GM19468 (cell line): ENCODE measurements around the gene FGG.
A peak's percentile ranks its signal among the peaks of the same experiment; 100 is the strongest.

Experiments used
- ATAC-seq: cut with Tn5 transposase; IDR thresholded peaks from one replicate; pipeline ENCODE4 v1.9.1; 2021; ENCODE audit warnings: mild to moderate bottlenecking, moderate library complexity, moderate number of reproducible peaks; ENCODE audit not compliant: unreplicated experiment; ENCODE audit errors: extremely low read depth

Gene FGG

DNA sequence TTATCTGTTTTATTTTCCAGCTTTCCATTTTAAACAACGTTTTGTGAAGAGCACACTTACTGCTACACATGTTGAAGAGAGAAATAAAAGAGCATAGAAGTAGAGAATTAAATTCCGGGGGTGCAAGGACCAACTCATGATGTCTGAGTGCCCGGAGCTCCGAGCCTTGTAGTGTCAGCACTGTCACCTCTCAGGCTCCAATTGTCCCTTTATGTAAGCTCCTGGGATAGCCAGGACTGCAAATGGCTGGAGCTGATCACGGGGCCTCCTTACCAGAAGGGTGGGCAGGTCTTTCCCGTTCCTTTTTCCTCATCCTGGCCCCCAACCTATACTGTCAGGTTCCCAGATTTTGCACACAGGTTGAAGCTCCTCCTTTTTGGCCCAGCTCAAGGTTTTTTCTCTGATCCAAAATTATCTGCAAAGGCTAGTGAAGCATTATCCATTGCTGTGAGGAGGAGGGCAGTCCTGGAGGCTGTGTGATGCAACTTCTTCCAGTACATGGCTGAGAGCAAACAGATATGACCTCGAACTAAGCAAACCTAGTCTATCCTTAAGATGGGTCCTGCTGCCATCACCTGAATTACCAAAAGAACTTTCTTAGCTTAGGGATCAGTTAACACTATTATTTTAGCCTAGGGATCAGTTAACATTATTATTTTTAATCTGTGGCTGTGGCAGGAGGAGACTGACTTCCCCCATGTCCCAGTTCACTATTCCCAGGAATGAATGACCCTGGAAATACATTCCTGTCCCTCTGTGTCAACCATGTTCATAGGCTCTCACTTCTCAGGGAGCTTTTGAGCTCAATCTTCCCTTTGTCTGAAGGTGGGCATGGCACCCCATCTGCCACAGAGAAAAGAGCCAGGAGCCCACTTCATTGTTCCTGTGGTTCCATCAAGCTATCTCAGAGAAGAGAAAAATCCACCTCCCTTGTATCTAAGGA is at the start of gene FGG:
Gene FGG (minus strand): TSS at position 185 of the 943 bp plus-strand sequence. CDS start 47 bp downstream, at position 138.
- ATAC-seq: no peak

DNA sequence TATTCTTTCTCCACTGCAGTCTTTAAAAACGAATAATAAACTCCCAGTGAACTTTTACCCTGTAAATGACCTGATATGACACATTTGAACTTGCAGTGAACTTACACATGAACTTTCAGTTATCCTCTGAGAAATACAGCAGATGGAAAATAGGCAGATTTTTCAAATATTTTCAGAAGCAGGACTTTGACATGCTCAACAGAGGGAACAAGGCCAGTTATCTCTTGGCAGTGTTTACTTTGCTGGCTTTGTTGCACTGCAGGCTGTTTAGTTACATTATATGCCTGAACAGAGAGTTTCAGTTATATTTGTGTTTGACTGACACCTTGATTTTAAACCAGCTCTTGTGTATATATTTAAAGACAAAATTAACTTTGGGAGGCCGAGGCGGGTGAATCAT is 47.6 kb upstream of the FGG start:
- ATAC-seq: no peak

DNA sequence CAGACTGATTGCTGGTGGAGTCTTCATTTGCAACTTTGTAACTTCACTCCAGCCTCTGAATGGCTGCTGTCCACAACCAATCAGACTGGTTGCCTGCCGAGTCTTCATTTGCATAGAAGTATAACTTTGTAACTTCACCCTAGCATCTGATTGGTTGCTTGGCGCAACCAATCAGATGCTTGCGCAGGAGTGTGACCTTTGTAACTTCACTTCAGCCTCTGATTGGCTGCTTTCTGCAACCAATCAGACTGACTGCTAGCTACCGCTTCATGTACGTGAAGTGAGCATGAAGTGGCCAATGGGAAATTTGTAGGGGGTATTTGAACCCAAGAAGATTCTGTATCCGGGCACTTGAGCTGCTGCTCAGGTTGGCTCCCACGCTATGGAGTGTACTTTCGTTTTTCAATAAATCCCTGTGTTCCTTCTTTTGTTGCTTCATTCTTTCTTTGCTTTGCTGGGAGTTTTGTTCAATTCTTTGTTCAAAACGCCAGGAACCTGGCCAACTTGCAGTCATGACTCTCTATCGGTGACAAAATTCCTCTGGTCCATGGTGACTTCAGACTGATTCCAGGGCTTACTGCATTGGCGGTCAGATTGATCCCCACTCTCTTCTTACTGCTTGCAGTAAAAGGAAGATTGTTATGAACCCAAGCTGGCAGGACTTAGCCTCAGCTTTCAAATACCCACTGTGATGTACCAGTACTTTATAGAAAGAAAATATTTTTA is 46.4 kb upstream of the FGG start:
- ATAC-seq: no peak

DNA sequence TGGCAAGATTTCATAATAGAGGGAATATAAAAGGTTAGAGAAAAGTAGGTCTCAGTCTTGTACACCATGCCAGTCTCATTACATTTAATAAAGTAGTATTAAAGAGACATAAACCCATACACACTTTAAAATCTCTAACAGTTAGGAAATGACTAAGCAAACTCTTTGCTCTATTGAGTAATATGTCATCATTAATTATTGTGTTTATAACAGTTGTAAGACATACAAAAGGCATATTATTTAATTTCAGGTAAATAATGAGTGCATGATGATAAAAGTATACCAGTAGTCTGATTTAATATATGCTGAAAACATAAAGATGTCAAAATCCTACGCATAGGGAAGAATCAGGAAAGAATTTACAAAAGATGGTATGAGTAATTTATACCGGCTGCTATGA is 31.0 kb upstream of the FGG start:
- ATAC-seq: no peak

DNA sequence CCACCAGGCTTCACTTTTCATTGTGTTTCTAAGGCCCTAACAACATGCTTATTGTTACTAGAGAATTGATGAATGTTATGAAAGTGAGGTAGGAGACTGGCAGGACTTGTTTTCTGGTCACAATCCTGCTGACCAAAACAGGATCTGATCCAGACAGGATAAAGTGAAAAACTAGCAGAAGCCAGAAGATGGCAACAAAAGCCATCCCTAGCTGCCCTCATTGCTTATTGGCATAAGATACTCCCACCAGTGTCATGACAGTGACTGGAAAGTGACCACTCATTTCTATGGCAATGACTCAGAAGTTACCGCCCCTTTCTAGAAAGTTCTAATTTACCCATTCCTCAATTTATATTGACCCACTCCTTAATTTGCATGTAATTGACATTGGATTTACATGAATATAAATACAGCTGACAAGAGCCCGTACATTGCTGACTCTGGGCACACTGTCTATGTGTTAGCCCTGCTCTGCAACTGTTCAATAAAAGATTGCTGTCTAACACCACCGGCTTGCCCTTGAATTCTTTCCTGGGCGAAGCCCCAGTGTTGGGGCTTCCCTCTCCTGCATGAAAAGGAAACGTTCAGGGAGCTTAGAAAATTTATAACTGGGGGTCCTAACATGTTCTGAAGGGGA is 30.0 kb upstream of the FGG start:
- ATAC-seq: no peak

DNA sequence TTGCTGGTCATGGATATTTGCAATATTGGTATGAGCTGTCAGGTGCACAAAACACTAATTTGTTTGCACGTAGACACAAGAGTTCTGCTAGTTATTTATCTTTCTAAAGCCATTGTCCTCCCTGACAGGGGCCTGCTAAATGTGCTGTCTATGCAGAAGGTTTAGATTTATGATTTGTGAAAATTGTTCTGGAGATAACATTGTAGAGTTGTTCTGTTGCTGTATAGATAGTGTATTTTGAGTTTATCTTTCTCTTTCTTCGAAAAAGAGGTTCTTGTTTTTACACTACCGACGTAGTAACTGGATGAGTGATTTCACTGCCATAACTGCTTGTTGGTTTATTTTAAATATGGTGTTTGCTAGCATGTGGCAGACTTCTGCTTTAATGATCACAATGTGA is 28.5 kb upstream of the FGG start:
- ATAC-seq: no peak

DNA sequence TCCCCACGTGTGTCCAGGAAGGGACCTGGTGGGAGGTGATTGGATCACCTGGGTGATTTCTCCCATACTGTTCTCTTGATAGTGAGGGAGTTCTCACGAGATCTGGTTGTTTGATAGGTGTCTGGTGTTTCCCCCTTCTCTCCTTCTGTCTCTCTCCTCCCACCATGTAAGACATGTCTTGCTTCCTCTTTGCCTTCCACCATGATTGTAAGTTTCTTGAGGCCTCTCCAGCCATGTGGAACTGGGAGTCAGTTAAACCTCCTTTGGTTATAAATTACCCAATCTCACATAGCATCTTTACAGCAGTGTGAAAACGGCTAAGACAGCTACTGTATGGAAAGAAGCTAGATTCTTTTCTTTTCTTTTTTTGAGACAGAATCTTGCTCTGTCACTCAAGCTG is 21.6 kb upstream of the FGG start:
- no peak for ATAC-seq

DNA sequence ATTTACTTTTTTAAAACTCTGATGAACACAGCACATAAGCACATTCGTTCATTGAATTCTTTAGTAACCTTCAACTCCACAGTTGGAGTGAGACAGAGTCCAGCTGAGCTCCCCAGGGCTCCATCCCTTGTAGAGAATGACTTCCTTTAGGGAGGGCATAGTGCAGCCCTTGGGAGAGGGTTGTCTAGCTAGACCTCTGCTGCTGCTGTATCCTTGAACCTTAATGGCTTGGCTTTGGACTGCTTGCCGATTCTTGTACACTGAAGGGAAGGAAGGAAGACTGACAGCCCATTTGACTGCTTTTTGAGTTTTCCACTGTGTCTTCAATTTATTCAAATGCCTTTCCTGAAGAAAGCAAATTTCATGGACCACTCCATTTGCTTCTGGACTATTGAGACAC is 19.4 kb upstream of the FGG start:
- no peak for ATAC-seq

DNA sequence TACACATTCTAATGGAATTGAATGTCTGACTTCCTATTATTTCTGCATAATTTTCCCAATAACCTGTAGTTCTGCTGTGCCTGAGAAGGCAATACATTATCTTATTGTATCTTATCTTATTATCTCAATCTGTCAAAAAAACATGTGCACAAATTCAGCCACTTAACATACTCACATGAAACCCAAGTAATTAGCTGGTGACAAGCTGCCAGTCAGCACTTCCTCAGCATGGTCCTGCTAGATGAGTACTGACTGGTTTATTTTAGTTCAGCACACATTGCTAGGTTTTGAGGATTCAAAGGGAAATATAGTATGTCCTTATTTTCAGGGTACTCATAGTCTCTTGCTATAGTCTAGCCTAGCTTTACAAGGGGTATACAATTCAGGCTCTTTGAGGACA is 17.9 kb upstream of the FGG start:
- no peak for ATAC-seq

DNA sequence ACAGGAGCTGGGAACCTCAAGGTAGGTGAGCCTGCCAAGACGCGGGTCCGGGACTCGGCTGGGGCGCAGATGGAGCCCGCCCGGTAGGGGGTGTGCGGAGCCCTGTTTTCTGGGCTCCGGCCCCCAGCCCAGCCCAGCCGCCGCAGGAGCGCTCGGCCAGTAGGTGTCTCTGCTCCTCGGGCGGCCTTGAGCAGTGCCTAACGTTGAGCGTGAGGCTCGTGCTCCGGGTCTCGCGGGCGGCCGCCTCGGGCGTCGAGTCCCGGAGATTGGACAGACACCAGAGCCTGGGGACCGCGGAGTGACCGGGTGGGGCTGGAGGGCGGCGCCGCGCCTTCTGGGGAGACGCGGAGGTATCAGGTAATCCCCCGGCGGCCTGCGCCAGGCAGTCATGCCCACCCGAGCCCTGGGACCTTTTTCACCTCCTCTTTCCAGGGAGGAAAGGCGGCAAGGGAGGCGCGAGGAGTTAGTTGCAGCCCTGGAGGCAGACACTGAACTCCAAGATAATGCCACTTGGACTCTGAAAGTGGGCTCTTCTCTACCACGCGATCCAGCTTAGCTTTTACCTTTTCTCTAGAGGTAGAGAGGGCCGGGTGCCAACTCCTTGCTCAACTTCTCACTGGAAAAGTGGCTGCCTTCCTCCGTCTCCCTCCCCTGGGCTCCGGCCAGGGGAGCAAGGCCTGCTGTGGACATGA is 14.5 kb upstream of the FGG start:
- ATAC-seq: peak; percentile 89

DNA sequence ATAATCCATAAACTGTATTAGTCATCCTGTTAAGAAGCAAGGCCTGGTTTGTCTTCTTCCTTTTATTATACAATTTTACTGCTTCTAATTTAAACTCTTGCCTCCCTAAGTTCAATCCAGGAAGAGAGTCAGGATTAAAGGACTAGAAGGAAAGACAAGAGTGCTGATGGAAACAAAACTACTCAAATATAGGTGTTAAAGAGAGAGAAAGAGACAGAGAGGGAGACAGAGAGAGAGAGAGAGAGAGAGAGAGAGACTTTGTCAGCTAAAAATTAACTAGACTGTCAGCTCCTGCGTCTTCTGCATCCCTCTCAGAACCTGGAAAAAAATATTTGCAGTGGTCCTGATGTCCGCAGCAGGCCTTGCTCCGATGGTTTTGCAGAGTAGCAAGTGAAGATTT is 13.5 kb upstream of the FGG start:
- no peak for ATAC-seq

DNA sequence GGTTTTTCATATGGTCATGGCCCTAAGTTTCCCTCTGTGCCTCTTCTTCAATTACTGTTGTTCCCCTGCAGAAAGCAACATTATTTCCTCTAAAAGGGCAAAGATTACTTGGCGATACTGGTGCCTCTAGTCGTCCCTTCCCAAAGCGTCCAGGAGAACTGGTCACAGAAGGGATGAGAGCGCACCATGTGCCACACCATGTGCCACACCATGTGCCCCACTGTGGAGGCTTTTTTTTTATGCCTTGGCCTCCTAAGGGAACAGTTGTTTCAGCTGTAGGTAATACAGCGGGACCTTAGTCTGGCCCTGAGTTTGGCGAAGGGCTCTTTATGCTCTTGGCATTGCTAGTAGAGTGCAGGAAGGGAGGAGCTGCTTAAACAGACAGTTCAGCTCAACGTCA is 11.5 kb upstream of the FGG start:
- no peak for ATAC-seq

DNA sequence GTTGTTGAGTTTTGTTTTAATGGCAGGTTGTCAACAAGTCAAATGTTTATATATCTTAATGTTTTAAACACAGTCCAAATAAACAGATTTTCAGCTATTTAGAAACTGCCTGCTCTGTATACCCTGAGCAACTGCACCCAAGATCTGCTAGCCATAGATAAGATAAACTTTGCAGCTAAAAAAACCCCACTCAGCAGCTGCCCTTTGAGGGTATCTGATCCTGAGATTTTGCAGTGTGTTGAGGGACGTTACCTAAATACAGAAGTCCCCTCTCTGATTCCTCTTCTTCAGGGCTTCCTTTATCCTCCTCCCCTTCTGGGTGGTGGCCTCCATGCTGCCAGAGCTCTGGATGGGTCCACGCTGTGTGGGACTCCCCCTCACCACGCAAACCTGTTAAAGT is 11.0 kb upstream of the FGG start:
- no peak for ATAC-seq

DNA sequence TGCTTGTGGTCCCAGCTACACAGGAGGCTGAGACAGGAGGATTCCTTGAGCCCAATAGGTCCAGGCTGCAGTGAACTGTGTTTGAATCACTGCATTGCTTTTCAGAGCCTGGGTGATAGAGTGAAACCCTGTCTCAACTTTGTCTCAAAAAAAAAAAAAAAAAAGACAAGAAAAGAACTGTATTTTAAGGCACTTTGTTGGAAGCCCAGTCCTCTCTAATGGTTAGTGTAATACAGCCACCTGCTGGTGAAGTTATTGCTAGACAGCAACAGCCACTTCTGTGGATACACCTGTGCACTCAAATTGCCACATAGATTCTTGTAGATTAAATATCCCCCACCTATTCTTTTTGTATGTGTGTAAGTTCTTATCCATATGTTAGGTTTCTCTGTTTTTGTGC is 10.1 kb upstream of the FGG start:
- no peak for ATAC-seq

DNA sequence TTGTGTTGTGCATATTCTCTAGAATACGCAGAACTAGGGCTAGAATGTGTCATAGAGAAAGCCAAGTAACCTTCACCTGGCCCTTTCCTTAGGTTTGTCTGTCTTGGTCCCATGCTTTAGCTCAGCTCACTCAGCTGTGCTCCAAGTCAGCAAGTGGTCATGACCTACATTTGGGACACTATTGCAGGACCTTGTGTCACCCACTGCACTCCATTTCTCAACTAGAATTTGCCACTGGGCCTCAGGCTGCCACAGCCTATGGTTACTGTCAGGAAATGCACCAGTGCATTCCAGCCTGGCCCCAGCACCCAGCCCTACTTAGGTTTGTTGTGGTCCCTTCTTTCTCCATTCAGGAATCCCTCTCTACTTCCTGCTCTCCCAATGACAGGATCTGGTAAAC is 7.7 kb upstream of the FGG start:
- no peak for ATAC-seq

DNA sequence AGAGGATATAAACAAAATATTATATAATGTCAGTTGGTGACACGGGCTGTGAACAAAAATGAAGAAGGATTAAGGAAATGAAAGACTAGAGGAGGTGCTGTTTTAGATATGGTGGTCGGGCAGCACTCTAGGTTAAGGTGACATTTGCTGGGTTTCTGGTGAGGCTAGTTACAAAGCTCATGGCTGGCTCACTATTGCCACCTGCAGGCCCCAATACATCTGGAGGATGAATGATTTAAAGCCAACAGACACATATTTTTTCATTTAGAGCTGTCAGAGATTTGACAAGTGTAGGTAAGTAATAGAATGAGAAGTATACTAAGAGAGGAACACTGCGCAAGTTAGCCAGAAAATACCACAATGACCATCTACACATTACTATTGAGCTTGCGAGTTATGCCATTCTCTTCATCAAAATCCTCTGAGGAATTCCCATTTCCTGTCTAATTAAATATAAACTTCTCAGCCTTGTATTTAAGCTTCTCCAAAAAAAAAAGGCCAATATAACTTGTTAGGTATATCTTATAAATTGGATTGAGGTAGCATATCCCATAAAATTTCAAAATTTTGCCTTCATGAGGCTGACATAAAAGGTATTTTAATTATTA is 6.4 kb upstream of the FGG start:
- peak; percentile 44 for ATAC-seq

DNA sequence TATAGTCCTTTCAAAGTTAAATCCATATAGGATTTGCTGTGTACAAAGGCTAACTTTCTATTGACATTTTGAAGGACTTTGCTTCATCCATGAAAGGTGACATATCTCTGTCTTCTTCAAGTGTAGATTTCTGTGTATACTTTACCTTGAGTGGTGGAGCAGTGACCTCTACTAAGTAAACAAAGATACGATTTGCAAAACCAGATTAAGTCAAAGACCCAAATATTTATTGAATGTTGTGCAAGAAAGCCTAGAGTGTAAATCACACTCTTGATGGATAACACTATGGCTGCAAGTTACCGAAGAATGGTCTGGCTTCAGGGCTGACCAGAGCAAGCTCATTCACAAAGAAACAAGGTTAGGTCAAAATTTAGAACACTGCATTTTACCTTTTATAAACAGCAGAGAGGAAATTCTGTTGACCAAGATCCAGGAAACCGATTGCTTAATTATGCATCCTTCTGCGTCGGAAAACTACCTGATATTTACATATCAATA is 5.4 kb upstream of the FGG start:
- no peak for ATAC-seq

DNA sequence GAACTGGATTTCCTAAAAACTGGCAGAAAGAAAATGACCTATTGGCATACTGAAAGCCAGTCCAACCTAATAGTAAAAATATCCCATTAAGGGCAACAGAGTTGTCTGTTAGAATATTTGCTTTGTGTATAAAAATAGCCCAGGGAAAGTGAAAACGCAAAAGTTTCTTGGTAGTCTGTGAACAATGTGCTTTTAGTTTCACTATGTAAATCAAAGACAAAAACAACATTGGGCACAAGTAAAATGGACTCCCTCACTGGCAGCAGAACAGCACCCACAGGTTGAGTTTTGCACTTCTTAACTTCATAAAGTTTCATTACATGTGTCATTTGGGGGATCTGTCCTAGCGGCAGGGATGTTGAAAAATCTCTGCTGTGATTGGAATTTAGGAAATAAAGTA is 4.3 kb upstream of the FGG start:
- peak; percentile 97 for ATAC-seq

DNA sequence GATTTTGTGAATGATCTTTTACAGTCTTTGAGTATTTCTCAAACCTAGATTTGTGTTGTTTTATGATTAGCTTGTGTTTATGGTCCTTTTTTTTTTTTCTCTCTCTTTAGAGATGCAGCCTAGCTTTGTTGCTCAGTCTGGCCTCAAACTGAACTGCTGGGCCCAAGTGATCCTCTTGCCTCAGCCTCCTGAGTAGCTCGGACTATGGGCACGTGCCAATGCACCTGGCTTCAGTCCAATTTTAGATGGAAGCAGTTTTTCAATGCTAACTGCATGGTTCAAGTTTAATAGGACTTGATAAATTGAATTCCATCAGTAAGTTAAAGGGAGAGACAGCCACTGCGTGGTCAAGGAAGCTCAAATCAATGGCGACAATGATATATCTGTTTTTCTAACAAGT is 3.8 kb upstream of the FGG start:
- no peak for ATAC-seq

DNA sequence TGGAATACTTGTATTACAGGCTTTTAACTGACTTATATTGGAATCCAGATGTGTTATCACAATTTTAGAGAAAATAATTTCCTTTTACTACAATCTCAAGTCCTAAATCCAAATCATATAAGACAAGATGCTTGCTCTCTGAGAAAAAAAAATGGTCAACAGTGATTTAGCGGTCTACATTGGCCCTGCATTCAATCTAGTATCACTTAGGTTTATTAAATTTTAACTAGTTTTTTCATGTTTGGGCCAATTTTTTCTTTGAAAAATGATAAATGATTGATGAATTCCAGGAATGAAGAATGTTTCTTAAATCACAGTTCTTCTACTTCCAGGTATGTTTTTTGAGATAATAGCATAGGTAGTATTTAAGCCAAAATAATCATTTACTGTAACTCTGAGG is 2.8 kb upstream of the FGG start:
- no peak for ATAC-seq
